Measurements from ENCODE around the gene SRRT.

DNA sequence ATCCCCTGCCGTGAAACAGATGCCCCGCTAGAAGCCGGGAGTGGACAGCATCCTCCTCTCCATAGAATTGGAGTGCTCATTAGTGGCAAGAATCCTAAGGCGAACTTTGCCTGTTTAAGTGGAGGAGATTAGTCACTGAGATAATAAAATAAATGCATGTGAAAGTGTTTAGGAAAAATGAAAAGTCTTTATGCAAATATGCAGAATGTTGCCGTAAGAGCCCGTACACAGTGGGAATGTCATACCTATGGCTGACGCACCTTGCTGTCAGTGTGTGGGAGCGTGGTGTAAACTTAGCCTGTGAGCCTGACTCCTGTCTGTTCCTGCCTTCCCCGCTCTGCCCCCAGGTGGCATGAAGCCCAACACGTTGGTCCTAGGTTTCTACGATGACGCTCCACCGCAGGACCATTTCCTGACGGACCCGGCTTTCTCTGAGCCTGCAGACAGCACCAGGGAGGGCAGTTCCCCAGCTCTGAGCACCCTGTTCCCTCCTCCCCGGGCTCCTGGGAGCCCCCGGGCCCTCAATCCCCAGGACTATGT lies 9.5 kb upstream of the SRRT start:
- TF ChIP-seq YY1 (tag by site-specific recombination; IDR thresholded peaks at IDR 0.05): no peak
- TF ChIP-seq ZNF24 (tag by site-specific recombination; IDR thresholded peaks at IDR 0.05): no peak
- no peak for TF ChIP-seq ZNF274 (IDR thresholded peaks at IDR 0.05; ENCODE audit: low read length)
- no peak for TF ChIP-seq ZNF274 (tag by site-specific recombination; IDR thresholded peaks at IDR 0.05; ENCODE audit: borderline replicate concordance)
- TF ChIP-seq, protein P1, sequence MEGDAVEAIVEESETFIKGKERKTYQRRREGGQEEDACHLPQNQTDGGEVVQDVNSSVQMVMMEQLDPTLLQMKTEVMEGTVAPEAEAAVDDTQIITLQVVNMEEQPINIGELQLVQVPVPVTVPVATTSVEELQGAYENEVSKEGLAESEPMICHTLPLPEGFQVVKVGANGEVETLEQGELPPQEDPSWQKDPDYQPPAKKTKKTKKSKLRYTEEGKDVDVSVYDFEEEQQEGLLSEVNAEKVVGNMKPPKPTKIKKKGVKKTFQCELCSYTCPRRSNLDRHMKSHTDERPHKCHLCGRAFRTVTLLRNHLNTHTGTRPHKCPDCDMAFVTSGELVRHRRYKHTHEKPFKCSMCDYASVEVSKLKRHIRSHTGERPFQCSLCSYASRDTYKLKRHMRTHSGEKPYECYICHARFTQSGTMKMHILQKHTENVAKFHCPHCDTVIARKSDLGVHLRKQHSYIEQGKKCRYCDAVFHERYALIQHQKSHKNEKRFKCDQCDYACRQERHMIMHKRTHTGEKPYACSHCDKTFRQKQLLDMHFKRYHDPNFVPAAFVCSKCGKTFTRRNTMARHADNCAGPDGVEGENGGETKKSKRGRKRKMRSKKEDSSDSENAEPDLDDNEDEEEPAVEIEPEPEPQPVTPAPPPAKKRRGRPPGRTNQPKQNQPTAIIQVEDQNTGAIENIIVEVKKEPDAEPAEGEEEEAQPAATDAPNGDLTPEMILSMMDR (tag by site-specific recombination; IDR thresholded peaks at IDR 0.05): peak; percentile 56
- TF ChIP-seq ZNF202 (tag by site-specific recombination; IDR thresholded peaks at IDR 0.05; ENCODE audit: borderline replicate concordance): no peak
- TF ChIP-seq ZNF639 (tag by site-specific recombination; IDR thresholded peaks at IDR 0.05): no peak
- TF ChIP-seq ZNF843 (tag by site-specific recombination; IDR thresholded peaks at IDR 0.05): no peak
- TF ChIP-seq ZNF660 (tag by site-specific recombination; IDR thresholded peaks at IDR 0.05): no peak

All from HEK293 (cell line).